A673 (cell line): Measurements from ENCODE around the gene CKAP2.

Experiments used
- CTCF ChIP-seq: fragments of 300-800, 200-600 bp; sonication (generic); conservative IDR thresholded peaks from 2 replicates; pipeline ENCODE4 v1.5.1; 2017; ENCODE audit warnings: low read depth, mild to moderate bottlenecking, antibody characterized with exemption, low read length, moderate library complexity, mixed read lengths
- EZH2 ChIP-seq: fragments of 200-600 bp; sonication (generic); IDR thresholded peaks from 2 replicates; pipeline ENCODE4 v1.6.1; 2017; ENCODE audit warnings: borderline replicate concordance, low read depth, mild to moderate bottlenecking, mixed read lengths, antibody characterized with exemption, low read length; ENCODE audit not compliant: poor library complexity, severe bottlenecking

- TF ChIP-seq CTCF (no peak), EZH2 (no peak)
These were observed 4.0 kb upstream of the CKAP2 start for GRCh38 chr13:52451135-52451804.
